GM12878 (cell line): Measurements from ENCODE around the gene PTBP3. TPM values are rescaled to one million over a fixed set of nuclear protein-coding genes. Genes with fewer than 3 reads are reported as not detected.

ENCODE experiments used
- BMI1 ChIP-seq: fragments of 450-650 bp; IDR thresholded peaks from 2 replicates; pipeline ENCODE4 v1.6.1; 2016; ENCODE audit warnings: mild to moderate bottlenecking, moderate library complexity, borderline replicate concordance
- BRCA1 ChIP-seq: IDR thresholded peaks from 2 replicates; pipeline ENCODE4 v1.6.1; 2011; ENCODE audit warnings: low read depth, low read length, improper control_type of control experiment
- ETV6 ChIP-seq, 2 experiments: fragments of 450-650 bp in 1 of 2; IDR thresholded peaks in 1 of 2; conservative IDR thresholded peaks in 1 of 2; 2 replicates each; pipeline ENCODE4 v1.6.1; 2014; ENCODE audit warnings: antibody characterized with exemption in 1 of 2, borderline replicate concordance in 1 of 2, low read depth in 1 of 2, mild to moderate bottlenecking in 1 of 2, moderate library complexity in 1 of 2
- FOXM1 ChIP-seq: IDR thresholded peaks from 2 replicates; pipeline ENCODE4 v1.6.1; 2012; ENCODE audit warnings: low read depth, mild to moderate bottlenecking, inconsistent platforms, low read length, moderate library complexity
- HDAC2 ChIP-seq: fragments of 200-600 bp; sonication (generic); IDR thresholded peaks from 2 replicates; pipeline ENCODE4 v1.6.1; 2017
- HDAC6 ChIP-seq: fragments of 200-600 bp; sonication (generic); IDR thresholded peaks from one replicate; pipeline ENCODE4 v1.8.0; 2017; ENCODE audit warnings: antibody characterized with exemption; ENCODE audit not compliant: unreplicated experiment
- NRF1 ChIP-seq: conservative IDR thresholded peaks from 2 replicates; pipeline ENCODE4 v1.6.1; 2011; ENCODE audit warnings: mild to moderate bottlenecking, low read depth, low read length, improper control_type of control experiment
- RUNX3 ChIP-seq: IDR thresholded peaks from 2 replicates; pipeline ENCODE4 v1.6.1; 2012; ENCODE audit warnings: low read length, inconsistent platforms
- SMARCA5 ChIP-seq: fragments of 450-650 bp; IDR thresholded peaks from 2 replicates; pipeline ENCODE4 v1.6.1; 2017; ENCODE audit warnings: mild to moderate bottlenecking
- USF2 ChIP-seq: IDR thresholded peaks from 2 replicates; pipeline ENCODE4 v1.6.1; 2011; ENCODE audit warnings: low read depth, low read length, improper control_type of control experiment, borderline replicate concordance
- ZNF622 ChIP-seq: fragments of 450-650 bp; IDR thresholded peaks from 2 replicates; pipeline ENCODE4 v1.6.1; 2017; ENCODE audit warnings: mild to moderate bottlenecking, inconsistent platforms
- polyA plus RNA-seq, 11 experiments: library from polyadenylated mRNA; depleted of rRNA in 4 of 11; unstranded in 6 of 11; stranded (reverse) in 5 of 11; fragments of >200 nt; fragmentation: Nextera tagmentation in 4 of 11; fragmentation: Illumina TruSeq in 1 of 11; extraction: Ambion mirVana in 4 of 11; extraction: Trizol in 1 of 11; gene quantifications; 1 replicate in 1 of 11; 2 replicates in 10 of 11; pipeline versions ENCODE4 v1.2.1 to v1.2.3, GENCODE V29; 2011 to 2016; ENCODE audit warnings: inconsistent platforms in 2 of 11, missing spikeins in 2 of 11, low read depth in 1 of 11
- total RNA-seq, 4 experiments: library from RNA; depleted of rRNA in 3 of 4; stranded (reverse); fragments of >200 nt in 3 of 4; fragmentation: Illumina TruSeq in 1 of 4; extraction: Trizol in 1 of 4; gene quantifications; 2 replicates each; pipeline versions ENCODE4 v1.2.1 to v1.2.3, GENCODE V29; 2013 to 2021
- TF ChIP-seq, protein P1 (sequence below): fragments of 450-650 bp; IDR thresholded peaks from 2 replicates; pipeline ENCODE4 v1.6.1; 2016; ENCODE audit warnings: mild to moderate bottlenecking, moderate library complexity, borderline replicate concordance
- TF ChIP-seq, protein P2 (sequence below): fragments of 450-650 bp; IDR thresholded peaks from 2 replicates; pipeline ENCODE4 v1.6.1; 2016; ENCODE audit warnings: mild to moderate bottlenecking
- TF ChIP-seq, protein P3 (sequence below): fragments of 450-650 bp; conservative IDR thresholded peaks from 2 replicates; pipeline ENCODE4 v1.6.1; 2017; ENCODE audit warnings: mild to moderate bottlenecking, moderate library complexity
- TF ChIP-seq, protein P4 (sequence below): fragments of 450-650 bp; IDR thresholded peaks from 2 replicates; pipeline ENCODE4 v1.6.1; 2017; ENCODE audit warnings: mild to moderate bottlenecking, moderate library complexity
- TF ChIP-seq, protein P5 (sequence below): fragments of 450-650 bp; IDR thresholded peaks from 2 replicates; pipeline ENCODE4 v1.6.1; 2017; ENCODE audit warnings: mild to moderate bottlenecking, low read depth, inconsistent platforms; ENCODE audit not compliant: poor library complexity, severe bottlenecking

Gene PTBP3
- total and polyA plus RNA-seq, 10 of the 15 experiments (the other 5 are each of a cell fraction or from before 2014, with no cell fraction given) = 12.5 to 104 (median 52.7) TPM

- TF ChIP-seq, protein P1, sequence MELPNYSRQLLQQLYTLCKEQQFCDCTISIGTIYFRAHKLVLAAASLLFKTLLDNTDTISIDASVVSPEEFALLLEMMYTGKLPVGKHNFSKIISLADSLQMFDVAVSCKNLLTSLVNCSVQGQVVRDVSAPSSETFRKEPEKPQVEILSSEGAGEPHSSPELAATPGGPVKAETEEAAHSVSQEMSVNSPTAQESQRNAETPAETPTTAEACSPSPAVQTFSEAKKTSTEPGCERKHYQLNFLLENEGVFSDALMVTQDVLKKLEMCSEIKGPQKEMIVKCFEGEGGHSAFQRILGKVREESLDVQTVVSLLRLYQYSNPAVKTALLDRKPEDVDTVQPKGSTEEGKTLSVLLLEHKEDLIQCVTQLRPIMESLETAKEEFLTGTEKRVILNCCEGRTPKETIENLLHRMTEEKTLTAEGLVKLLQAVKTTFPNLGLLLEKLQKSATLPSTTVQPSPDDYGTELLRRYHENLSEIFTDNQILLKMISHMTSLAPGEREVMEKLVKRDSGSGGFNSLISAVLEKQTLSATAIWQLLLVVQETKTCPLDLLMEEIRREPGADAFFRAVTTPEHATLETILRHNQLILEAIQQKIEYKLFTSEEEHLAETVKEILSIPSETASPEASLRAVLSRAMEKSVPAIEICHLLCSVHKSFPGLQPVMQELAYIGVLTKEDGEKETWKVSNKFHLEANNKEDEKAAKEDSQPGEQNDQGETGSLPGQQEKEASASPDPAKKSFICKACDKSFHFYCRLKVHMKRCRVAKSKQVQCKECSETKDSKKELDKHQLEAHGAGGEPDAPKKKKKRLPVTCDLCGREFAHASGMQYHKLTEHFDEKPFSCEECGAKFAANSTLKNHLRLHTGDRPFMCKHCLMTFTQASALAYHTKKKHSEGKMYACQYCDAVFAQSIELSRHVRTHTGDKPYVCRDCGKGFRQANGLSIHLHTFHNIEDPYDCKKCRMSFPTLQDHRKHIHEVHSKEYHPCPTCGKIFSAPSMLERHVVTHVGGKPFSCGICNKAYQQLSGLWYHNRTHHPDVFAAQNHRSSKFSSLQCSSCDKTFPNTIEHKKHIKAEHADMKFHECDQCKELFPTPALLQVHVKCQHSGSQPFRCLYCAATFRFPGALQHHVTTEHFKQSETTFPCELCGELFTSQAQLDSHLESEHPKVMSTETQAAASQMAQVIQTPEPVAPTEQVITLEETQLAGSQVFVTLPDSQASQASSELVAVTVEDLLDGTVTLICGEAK = no peak
- no peak for TF ChIP-seq ETV6 (conservative IDR thresholded peaks at IDR 0.05 in 1 of 2, IDR thresholded peaks at IDR 0.05 in 1 of 2; ENCODE audit: borderline replicate concordance in 1 of 2, low read depth in 1 of 2)
- TF ChIP-seq BRCA1 = no peak
- TF ChIP-seq, protein P2, sequence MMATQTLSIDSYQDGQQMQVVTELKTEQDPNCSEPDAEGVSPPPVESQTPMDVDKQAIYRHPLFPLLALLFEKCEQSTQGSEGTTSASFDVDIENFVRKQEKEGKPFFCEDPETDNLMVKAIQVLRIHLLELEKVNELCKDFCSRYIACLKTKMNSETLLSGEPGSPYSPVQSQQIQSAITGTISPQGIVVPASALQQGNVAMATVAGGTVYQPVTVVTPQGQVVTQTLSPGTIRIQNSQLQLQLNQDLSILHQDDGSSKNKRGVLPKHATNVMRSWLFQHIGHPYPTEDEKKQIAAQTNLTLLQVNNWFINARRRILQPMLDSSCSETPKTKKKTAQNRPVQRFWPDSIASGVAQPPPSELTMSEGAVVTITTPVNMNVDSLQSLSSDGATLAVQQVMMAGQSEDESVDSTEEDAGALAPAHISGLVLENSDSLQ = peak; percentile 90
- no peak for TF ChIP-seq FOXM1
- TF ChIP-seq, protein P3, sequence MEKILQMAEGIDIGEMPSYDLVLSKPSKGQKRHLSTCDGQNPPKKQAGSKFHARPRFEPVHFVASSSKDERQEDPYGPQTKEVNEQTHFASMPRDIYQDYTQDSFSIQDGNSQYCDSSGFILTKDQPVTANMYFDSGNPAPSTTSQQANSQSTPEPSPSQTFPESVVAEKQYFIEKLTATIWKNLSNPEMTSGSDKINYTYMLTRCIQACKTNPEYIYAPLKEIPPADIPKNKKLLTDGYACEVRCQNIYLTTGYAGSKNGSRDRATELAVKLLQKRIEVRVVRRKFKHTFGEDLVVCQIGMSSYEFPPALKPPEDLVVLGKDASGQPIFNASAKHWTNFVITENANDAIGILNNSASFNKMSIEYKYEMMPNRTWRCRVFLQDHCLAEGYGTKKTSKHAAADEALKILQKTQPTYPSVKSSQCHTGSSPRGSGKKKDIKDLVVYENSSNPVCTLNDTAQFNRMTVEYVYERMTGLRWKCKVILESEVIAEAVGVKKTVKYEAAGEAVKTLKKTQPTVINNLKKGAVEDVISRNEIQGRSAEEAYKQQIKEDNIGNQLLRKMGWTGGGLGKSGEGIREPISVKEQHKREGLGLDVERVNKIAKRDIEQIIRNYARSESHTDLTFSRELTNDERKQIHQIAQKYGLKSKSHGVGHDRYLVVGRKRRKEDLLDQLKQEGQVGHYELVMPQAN = no peak
- TF ChIP-seq, protein P4, sequence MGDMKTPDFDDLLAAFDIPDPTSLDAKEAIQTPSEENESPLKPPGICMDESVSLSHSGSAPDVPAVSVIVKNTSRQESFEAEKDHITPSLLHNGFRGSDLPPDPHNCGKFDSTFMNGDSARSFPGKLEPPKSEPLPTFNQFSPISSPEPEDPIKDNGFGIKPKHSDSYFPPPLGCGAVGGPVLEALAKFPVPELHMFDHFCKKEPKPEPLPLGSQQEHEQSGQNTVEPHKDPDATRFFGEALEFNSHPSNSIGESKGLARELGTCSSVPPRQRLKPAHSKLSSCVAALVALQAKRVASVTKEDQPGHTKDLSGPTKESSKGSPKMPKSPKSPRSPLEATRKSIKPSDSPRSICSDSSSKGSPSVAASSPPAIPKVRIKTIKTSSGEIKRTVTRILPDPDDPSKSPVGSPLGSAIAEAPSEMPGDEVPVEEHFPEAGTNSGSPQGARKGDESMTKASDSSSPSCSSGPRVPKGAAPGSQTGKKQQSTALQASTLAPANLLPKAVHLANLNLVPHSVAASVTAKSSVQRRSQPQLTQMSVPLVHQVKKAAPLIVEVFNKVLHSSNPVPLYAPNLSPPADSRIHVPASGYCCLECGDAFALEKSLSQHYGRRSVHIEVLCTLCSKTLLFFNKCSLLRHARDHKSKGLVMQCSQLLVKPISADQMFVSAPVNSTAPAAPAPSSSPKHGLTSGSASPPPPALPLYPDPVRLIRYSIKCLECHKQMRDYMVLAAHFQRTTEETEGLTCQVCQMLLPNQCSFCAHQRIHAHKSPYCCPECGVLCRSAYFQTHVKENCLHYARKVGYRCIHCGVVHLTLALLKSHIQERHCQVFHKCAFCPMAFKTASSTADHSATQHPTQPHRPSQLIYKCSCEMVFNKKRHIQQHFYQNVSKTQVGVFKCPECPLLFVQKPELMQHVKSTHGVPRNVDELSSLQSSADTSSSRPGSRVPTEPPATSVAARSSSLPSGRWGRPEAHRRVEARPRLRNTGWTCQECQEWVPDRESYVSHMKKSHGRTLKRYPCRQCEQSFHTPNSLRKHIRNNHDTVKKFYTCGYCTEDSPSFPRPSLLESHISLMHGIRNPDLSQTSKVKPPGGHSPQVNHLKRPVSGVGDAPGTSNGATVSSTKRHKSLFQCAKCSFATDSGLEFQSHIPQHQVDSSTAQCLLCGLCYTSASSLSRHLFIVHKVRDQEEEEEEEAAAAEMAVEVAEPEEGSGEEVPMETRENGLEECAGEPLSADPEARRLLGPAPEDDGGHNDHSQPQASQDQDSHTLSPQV = no peak
- TF ChIP-seq HDAC2 = no peak
- no peak for TF ChIP-seq SMARCA5
- TF ChIP-seq NRF1 = no peak
- TF ChIP-seq, protein P5, sequence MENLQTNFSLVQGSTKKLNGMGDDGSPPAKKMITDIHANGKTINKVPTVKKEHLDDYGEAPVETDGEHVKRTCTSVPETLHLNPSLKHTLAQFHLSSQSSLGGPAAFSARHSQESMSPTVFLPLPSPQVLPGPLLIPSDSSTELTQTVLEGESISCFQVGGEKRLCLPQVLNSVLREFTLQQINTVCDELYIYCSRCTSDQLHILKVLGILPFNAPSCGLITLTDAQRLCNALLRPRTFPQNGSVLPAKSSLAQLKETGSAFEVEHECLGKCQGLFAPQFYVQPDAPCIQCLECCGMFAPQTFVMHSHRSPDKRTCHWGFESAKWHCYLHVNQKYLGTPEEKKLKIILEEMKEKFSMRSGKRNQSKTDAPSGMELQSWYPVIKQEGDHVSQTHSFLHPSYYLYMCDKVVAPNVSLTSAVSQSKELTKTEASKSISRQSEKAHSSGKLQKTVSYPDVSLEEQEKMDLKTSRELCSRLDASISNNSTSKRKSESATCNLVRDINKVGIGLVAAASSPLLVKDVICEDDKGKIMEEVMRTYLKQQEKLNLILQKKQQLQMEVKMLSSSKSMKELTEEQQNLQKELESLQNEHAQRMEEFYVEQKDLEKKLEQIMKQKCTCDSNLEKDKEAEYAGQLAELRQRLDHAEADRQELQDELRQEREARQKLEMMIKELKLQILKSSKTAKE = no peak
- peak; percentile 52; the same call in 1 of the 2 replicates for TF ChIP-seq RUNX3
- TF ChIP-seq BMI1 = no peak
- no peak for TF ChIP-seq ZNF622
- no peak for TF ChIP-seq USF2
- no peak for TF ChIP-seq HDAC6
Observed at GRCh38 chr9:112380825-112381221, 47.4 kb upstream of the PTBP3 start (continued).
